ENCODE measurements around the gene ELMO2. TPM values are rescaled to one million over a fixed set of nuclear protein-coding genes. Genes with fewer than 3 reads are reported as not detected.
A peak's percentile ranks its signal among the peaks of the same experiment; 100 is the strongest.

ELMO2 gene
- total and polyA plus RNA-seq, 2 donors (not counting 1 experiment from before 2014, with no cell fraction given) = 22.1 to 41.7 TPM

DNA sequence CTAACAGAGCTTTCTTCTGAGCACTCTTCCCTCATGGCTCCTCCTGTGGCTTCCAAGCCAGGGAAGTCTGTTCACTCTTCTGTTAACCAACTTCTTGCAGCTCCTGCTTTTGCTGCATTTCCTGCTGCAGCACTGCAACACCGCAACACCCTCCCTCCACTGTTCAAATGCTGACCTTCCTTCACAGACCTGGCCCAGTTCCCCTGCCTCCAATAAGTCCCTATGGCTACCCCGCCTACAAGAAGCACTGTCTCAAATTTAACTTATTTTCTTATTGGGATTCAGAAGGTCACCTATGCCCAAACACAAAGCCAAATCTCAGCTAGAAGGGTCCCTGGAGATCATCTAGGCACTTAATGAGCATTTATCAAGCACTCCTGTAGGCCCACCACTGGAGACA is 44.6 kb downstream of the ELMO2 start:
- no peak overlapping the region for H3K4me3 ChIP-seq (ENCODE audit: control extremely low read depth in 1 of 5, extremely low read depth in 1 of 5, insufficient read depth in 1 of 5, low read depth in 2 of 5, low read length in 4 of 5)
- no peaks in the 10 kb centered on the region for H3K9me3 ChIP-seq (ENCODE audit: control extremely low read depth in 1 of 3, control insufficient read depth in 2 of 3, insufficient read depth in 1 of 3, low read length in 2 of 3)
- intact Hi-C loops (cut with micrococcal nuclease) = loop anchor here (5.0 kb wide), 1 partner anchor 245 kb away; the partner anchor contains the start of gene CD40
- H3K4me1 Mint-ChIP-seq = peaks cover 69% of the 10 kb centered on the region
- peaks cover 39 to 69% of the 10 kb centered on the region in 2 donors for H3K4me1 ChIP-seq (ENCODE audit: control insufficient read depth in 2 of 2, insufficient read depth in 2 of 2, low read length in 2 of 2)
- H3K27ac ChIP-seq (ENCODE audit: low read length in 2 of 2) = peak overlapping the region in 1 of 2 donors; percentile 18
- no peak overlapping the region for H2AFZ ChIP-seq (ENCODE audit: insufficient read depth, low read depth, low read length, poor library complexity, severe bottlenecking)
- no peak for TF ChIP-seq EZH2 (IDR thresholded peaks at IDR 0.05; ENCODE audit: borderline replicate concordance, insufficient read depth, low read depth, low read length, poor library complexity, severe bottlenecking)
- TF ChIP-seq, protein P1, sequence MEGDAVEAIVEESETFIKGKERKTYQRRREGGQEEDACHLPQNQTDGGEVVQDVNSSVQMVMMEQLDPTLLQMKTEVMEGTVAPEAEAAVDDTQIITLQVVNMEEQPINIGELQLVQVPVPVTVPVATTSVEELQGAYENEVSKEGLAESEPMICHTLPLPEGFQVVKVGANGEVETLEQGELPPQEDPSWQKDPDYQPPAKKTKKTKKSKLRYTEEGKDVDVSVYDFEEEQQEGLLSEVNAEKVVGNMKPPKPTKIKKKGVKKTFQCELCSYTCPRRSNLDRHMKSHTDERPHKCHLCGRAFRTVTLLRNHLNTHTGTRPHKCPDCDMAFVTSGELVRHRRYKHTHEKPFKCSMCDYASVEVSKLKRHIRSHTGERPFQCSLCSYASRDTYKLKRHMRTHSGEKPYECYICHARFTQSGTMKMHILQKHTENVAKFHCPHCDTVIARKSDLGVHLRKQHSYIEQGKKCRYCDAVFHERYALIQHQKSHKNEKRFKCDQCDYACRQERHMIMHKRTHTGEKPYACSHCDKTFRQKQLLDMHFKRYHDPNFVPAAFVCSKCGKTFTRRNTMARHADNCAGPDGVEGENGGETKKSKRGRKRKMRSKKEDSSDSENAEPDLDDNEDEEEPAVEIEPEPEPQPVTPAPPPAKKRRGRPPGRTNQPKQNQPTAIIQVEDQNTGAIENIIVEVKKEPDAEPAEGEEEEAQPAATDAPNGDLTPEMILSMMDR (IDR thresholded peaks at IDR 0.05) = no peak
- H4K20me1 ChIP-seq (ENCODE audit: control insufficient read depth, insufficient read depth, low read length, poor library complexity, severe bottlenecking) = peaks cover 66% of the 10 kb centered on the region
- H3K27ac Mint-ChIP-seq = no peak overlapping the region
- H3K9ac ChIP-seq (ENCODE audit: low read length) = no peak overlapping the region
- WGBS (ENCODE audit: insufficient coverage) = 100% methylated on average over 2 of the region's 2 CpGs
- H3K9me3 Mint-ChIP-seq (ENCODE audit: insufficient read depth) = no peaks in the 10 kb centered on the region
- ATAC-seq (ENCODE audit: low read depth) (no peak), DNase-seq (no peak)
- no peaks in the 10 kb centered on the region for H3K27me3 Mint-ChIP-seq
- H3K4me2 ChIP-seq (replicated peaks; ENCODE audit: low read depth, low read length, poor library complexity, severe bottlenecking) = no peak overlapping the region
- ChIA-PET POLR2A (no interaction called here), CTCF (no interaction called here)
- peaks cover 0 to 35% of the 10 kb centered on the region in 2 experiments for H3K36me3 ChIP-seq (replicated peaks in 1 of 2; ENCODE audit: control extremely low read depth in 1 of 2, control insufficient read depth in 1 of 2, extremely low read depth in 1 of 2, insufficient read depth in 2 of 2, low read length in 1 of 2)
- no peaks in the 10 kb centered on the region for H3K27me3 ChIP-seq (replicated peaks in 1 of 4; ENCODE audit: control extremely low read depth in 1 of 4, control insufficient read depth in 3 of 4, insufficient read depth in 4 of 4, low read length in 3 of 4)
- peaks cover 42% of the 10 kb centered on the region for H3K79me2 ChIP-seq (ENCODE audit: control insufficient read depth, insufficient read depth, low read length)
- no peak overlapping the region for H3K4me3 Mint-ChIP-seq

DNA sequence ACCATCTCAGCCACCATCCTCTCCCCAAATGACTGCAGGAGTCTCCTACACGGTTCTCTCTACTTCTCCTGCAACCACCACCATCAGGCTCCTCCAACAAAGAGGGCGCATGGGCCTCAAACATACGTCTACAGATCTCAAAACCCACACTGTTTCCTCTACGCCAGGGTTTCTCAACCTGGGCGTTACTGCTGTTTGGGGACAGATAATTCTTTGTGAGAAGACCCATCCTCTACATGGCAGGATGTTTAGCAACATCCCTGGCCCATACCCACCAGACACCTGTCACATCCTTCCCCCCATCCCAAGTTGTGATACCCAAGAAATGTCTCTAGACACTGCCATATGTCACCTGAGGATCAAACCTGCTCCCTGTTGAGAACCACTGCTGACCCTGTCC is 45.0 kb downstream of the ELMO2 start:
- POLR2A ChIA-PET = no interaction called here

More for the DNA sequence above, 45.0 kb downstream of the ELMO2 start:
- H3K4me3 ChIP-seq (ENCODE audit: control extremely low read depth in 1 of 5, extremely low read depth in 1 of 5, insufficient read depth in 1 of 5, low read depth in 2 of 5, low read length in 4 of 5) = no peak overlapping the region
- no peak overlapping the region for H3K4me2 ChIP-seq (replicated peaks; ENCODE audit: low read depth, low read length, poor library complexity, severe bottlenecking)
- Mint-ChIP-seq H3K27me3 (no peaks in the 10 kb centered on the region), H3K4me1 (peaks cover 69% of the 10 kb centered on the region), H3K9me3 (ENCODE audit: insufficient read depth) (no peaks in the 10 kb centered on the region), H3K4me3 (no peak overlapping the region), H3K27ac (peak overlapping the region; percentile 22)
- H3K9ac ChIP-seq (ENCODE audit: low read length) = no peak overlapping the region
- no peak for TF ChIP-seq EZH2 (IDR thresholded peaks at IDR 0.05; ENCODE audit: borderline replicate concordance, insufficient read depth, low read depth, low read length, poor library complexity, severe bottlenecking)
- TF ChIP-seq, protein P1 (IDR thresholded peaks at IDR 0.05) = no peak
- CTCF ChIA-PET = no interaction called here
- no peaks in the 10 kb centered on the region for H3K9me3 ChIP-seq (ENCODE audit: control extremely low read depth in 1 of 3, control insufficient read depth in 2 of 3, insufficient read depth in 1 of 3, low read length in 2 of 3)
- ATAC-seq (ENCODE audit: low read depth) (no peak), DNase-seq (no peak)
- H3K27me3 ChIP-seq (replicated peaks in 1 of 4; ENCODE audit: control extremely low read depth in 1 of 4, control insufficient read depth in 3 of 4, insufficient read depth in 4 of 4, low read length in 3 of 4) = no peaks in the 10 kb centered on the region
- H3K79me2 ChIP-seq (ENCODE audit: control insufficient read depth, insufficient read depth, low read length) = peaks cover 42% of the 10 kb centered on the region
- peaks cover 39 to 72% of the 10 kb centered on the region in 2 donors for H3K4me1 ChIP-seq (ENCODE audit: control insufficient read depth in 2 of 2, insufficient read depth in 2 of 2, low read length in 2 of 2)
- WGBS (ENCODE audit: insufficient coverage) = 66% methylated on average over 4 of the region's 5 CpGs
- H3K36me3 ChIP-seq (replicated peaks in 1 of 2; ENCODE audit: control extremely low read depth in 1 of 2, control insufficient read depth in 1 of 2, extremely low read depth in 1 of 2, insufficient read depth in 2 of 2, low read length in 1 of 2) = peaks cover 0 to 30% of the 10 kb centered on the region in 2 experiments
- peaks cover 70% of the 10 kb centered on the region for H4K20me1 ChIP-seq (ENCODE audit: control insufficient read depth, insufficient read depth, low read length, poor library complexity, severe bottlenecking)
- intact Hi-C loops (cut with micrococcal nuclease) = loop anchor here (5.0 kb wide), 1 partner anchor 244 kb away; the partner anchor contains the start of gene CD40
- no peak overlapping the region for H2AFZ ChIP-seq (ENCODE audit: insufficient read depth, low read depth, low read length, poor library complexity, severe bottlenecking)
- no peak overlapping the region for H3K27ac ChIP-seq (ENCODE audit: low read length in 2 of 2)
